Adipose tissue (tissue), 3 donors: ENCODE data around the gene OR3A3. TPM values are rescaled to one million over a fixed set of nuclear protein-coding genes. Genes with fewer than 3 reads are reported as not detected.
"Not testable (repeated sequence)": the region's sequence is repeated elsewhere in the genome, so short reads cannot be mapped to it uniquely, and the experiment has no call there.

Experiments
- H3K27ac ChIP-seq: one replicate; pipeline ENCODE4 v1.5.1; 2013; ENCODE audit warnings: low read depth, low read length
- WGBS, 3 donors: extraction: QIAGEN DNeasy Blood & Tissue Kit; methylation state at CpG; one replicate each; pipeline ENCODE4 v1.1.7; 2013; 5-methylcytosine and 5-hydroxymethylcytosine counted together
- polyA plus RNA-seq, 3 donors: library from polyadenylated mRNA; stranded (reverse); fragments of 200-250 nt; gene quantifications; one replicate each; pipeline ENCODE4 v1.2.3, GENCODE V29; 2013
- donor health status: healthy with polysubstance abuse.
- donor health status: Bipolar disorder and iron deficiency.
- donor health status: healthy.

Gene OR3A3
- polyA plus RNA-seq = not detected

GRCh38 chr17:3411070-3411469 is at the start of gene OR3A3:
Gene OR3A3 (plus strand): TSS chr17:3411370.
- H3K27ac ChIP-seq = no peak within 1 kb of the TSS
- 61 to 85% (median 79%) methylated on average over 3 of the region's 3 CpGs for whole genome bisulfite sequencing, 3 donors

- not testable (repeated sequence) for H3K27ac ChIP-seq
- 93 to 100% (median 98%) methylated on average over 7 to 30 of the region's 31 CpGs for WGBS, 3 donors
Observed at GRCh38 chr17:3371167-3371566, 40.0 kb upstream of the OR3A3 start.

DNA sequence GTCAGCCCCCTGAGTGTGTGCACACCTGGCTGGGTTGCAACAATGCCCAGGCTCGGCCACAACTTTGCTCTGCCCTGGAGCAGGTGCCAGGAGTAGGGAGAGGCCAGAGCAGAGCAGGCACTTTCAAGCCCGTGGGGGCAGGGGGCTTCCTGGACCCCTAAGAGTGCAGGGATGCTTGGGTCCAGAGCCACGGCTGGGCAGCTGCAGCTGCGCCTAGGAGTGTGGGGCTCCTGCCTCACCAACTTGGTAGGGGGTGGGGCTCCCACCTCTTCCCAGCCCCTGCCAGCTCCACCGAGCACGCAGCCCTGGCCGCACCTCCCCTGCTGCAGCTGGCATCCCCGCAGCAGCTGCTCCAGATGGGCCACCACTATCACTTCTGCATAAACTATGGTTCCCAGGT is 32.8 kb upstream of the OR3A3 start:
- WGBS, 3 donors = 60 to 82% (median 76%) methylated on average over 6 to 8 of the region's 8 CpGs
- no peak overlapping the region for H3K27ac ChIP-seq

DNA sequence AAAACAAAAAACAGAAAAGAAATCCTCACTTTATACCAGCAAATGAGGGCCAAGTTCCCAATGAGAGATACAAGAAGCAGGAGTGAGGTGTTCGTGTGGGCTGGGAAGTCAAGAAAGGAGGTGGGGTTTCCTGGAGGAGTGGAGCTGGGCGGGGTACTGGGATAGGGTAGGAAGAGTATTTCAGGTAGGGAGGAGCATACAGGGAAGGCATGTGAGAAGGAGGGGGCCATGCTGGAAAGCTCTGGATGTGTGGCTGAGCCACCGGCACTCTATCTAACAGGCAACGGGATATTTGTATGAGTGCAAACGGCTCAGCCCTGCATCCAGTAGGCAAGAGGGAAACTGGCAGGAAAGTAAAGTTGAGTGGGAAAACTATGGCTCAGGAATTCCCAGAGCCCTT is 29.2 kb upstream of the OR3A3 start:
- WGBS, 3 donors = 65 to 84% (median 82%) methylated on average over 5 of the region's 5 CpGs

GRCh38 chr17:3385869-3386816 is 25.0 kb upstream of the OR3A3 start, which contains the start of gene OR3A2:
Gene OR3A2 (minus strand): TSS chr17:3386308.
- 26 to 30% (median 27%) methylated on average over 92 of the region's 92 CpGs for WGBS, 3 donors
- H3K27ac ChIP-seq = no peak within 1 kb of the TSS

More for the DNA sequence above, 29.2 kb upstream of the OR3A3 start:
- H3K27ac ChIP-seq = no peak overlapping the region

GRCh38 chr17:3389791-3390190 is 21.4 kb upstream of the OR3A3 start:
- no peak overlapping the region for H3K27ac ChIP-seq
- WGBS, 3 donors = 57 to 74% (median 70%) methylated on average over 4 of the region's 4 CpGs

DNA sequence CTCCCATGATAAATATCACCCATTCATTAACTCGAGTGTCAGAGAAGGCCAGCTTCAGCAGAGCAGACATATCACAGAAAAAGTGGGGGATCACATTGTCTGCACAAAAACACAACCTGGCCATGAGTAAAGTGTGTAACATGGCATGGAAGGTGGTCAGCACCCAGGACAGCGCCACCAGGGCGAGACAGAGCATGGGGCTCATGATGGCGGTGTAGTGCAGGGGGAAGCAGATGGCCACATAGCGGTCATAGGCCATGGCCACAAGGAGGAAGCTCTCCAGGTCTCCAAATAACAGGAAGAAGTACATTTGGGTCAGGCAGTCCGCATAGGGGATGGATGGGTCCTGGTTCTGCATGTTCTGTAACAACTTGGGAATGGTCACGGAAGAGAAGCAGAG is 13.4 kb upstream of the OR3A3 start:
- H3K27ac ChIP-seq = not testable (repeated sequence)
- WGBS, 3 donors = 44 to 49% (median 47%) methylated on average over 7 of the region's 7 CpGs

- WGBS, 3 donors = 74 to 89% (median 81%) methylated on average over 1 of the region's 1 CpG
- no peak within 1 kb of the TSS for H3K27ac ChIP-seq
Observed at GRCh38 chr17:3398310-3398709, 12.9 kb upstream of the OR3A3 start, which contains the start of gene OR1E1. Gene OR1E1 (minus strand): TSS chr17:3398410. CDS start chr17:3398410, 0 bp downstream.

DNA sequence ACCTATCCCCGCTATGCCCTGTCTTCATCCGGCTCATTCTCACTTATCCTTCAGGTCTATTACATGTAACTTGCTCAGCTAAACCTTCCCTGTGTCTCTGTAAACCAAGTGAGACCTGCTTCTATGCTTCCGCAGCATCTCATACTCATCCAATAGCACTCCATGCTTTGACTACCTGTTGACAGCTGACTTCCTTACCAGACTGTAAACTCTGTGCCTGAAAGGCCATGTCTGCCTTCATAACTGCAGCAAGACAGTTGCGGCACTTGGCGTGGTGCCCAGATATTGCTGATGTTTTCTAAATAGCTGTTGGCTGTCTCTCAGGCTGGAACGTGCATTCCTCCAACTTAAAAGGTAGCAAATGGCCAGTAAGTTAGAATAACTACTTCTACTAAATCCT is 11.1 kb upstream of the OR3A3 start:
- 51 to 60% (median 58%) methylated on average over 6 of the region's 6 CpGs for WGBS, 3 donors
- no peak overlapping the region for H3K27ac ChIP-seq

GRCh38 chr17:3401786-3402185 is 9.4 kb upstream of the OR3A3 start:
- no peak overlapping the region for H3K27ac ChIP-seq
- 44 to 66% (median 62%) methylated on average over 2 of the region's 2 CpGs for WGBS, 3 donors

- H3K27ac ChIP-seq = not testable (repeated sequence)
- 45 to 79% (median 75%) methylated on average over 1 of the region's 1 CpG for WGBS, 3 donors
Observed at GRCh38 chr17:3403856-3404255, 7.3 kb upstream of the OR3A3 start.

DNA sequence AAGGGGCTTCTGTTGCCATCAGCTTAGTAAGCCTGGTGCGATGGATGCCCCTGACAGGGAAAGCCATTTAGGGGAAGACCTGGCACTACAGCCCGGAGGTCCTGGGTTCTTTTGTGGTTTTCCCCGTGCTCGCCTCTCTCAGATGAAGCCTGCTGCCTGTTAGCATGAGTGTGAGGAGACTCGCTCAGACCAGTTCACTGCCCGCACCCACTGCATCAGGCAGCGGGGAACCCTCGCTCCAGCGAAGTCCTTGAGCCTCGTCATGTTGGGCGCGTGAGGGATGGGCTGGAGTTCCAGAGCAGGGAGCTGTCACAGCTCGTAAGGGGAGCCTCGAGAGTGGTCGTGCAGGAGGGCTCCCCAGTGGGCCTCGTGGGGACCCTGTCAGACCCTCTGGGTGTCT is 1.0 kb downstream of the OR3A3 start:
- 39 to 52% methylated on average over 2 to 5 of the region's 16 CpGs; no CpG with 5 or more reads in 1 of the 3 donors for WGBS, 3 donors

GRCh38 chr17:3415610-3416009 is 4.4 kb downstream of the OR3A3 start:
- 76 to 85% (median 83%) methylated on average over 5 of the region's 5 CpGs for WGBS, 3 donors

More for the DNA sequence above, 1.0 kb downstream of the OR3A3 start:
- not testable (repeated sequence) for H3K27ac ChIP-seq

DNA sequence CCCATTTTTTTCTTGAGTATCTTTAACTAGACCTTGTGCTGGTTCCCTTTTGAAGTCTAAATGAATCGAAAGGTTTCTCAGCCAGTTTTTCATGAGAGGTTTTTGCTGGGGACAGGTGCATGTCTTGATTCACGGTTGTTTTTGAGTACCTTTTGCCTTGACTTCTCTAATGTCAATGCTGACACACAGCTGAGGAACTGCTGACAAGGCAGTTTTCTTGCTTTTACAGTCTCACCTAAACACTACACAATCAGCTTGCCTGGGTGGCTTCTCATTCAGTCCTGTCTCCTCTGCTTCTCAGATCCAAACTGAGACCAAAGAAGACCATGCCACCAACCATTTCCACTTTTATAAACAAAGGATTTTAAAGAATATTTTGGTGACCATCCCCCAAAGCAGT is 7.1 kb downstream of the OR3A3 start:
- 56 to 62% (median 59%) methylated on average over 2 of the region's 2 CpGs for WGBS, 3 donors
- no peak overlapping the region for H3K27ac ChIP-seq

More at GRCh38 chr17:3415610-3416009, 4.4 kb downstream of the OR3A3 start:
- no peak overlapping the region for H3K27ac ChIP-seq

GRCh38 chr17:3433215-3433614 is 22.0 kb downstream of the OR3A3 start:
- 24 to 27% (median 27%) methylated on average over 7 of the region's 7 CpGs for WGBS, 3 donors
- H3K27ac ChIP-seq = not testable (repeated sequence)

- WGBS, 3 donors = 69 to 78% (median 76%) methylated on average over 3 of the region's 3 CpGs
- no peak within 1 kb of the TSS for H3K27ac ChIP-seq
Observed at GRCh38 chr17:3433741-3434140, 22.6 kb downstream of the OR3A3 start, which contains the start of gene OR1E2. Gene OR1E2 (minus strand): TSS chr17:3433841. CDS start chr17:3433841, 0 bp downstream.

GRCh38 chr17:3438368-3438767 is 27.2 kb downstream of the OR3A3 start:
- no peak overlapping the region for H3K27ac ChIP-seq
- 62 to 75% (median 70%) methylated on average over 1 of the region's 1 CpG for WGBS, 3 donors

GRCh38 chr17:3440451-3440850 is 29.3 kb downstream of the OR3A3 start:
- no peak overlapping the region for H3K27ac ChIP-seq
- 62 to 78% (median 64%) methylated on average over 2 of the region's 2 CpGs for WGBS, 3 donors

DNA sequence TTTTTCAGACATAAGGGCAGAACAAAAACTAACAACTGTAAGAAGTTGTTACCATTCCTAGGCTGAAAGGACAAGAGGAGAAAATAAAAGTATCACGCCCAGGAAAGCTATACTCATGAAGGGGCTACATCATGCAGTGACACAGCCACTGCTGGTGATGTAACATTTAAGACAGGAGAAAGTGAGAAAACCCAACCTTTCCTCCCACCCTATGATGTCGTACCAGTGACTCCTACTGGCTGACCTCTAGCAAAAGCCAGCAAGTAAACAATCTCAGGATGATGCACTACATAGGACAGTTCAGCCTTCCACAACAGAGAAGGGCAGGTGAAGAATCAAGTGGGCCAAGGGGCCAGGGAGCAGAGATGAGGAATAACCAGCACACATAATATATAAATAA is 36.5 kb downstream of the OR3A3 start:
- WGBS, 3 donors = 50 to 63% (median 51%) methylated on average over 2 of the region's 2 CpGs
- H3K27ac ChIP-seq = no peak overlapping the region
